NOMO-1 treated with dmso at 0.1 percent for 144 hours (cell line): ENCODE results near the gene WNT5A.

Experiments
- DNase-seq: peaks from one replicate; lab custom pipeline; 2025; ENCODE audit not compliant: unreplicated experiment; lab: John Stamatoyannopoulos, UW

WNT5A gene

GRCh38 chr3:55486857-55487380, at the start of gene WNT5A:
Gene WNT5A (minus strand): TSS chr3:55487306. CDS start chr3:55486985, 321 bp downstream.
- DNase-seq = no peak

- DNase-seq = no peak
Observed at GRCh38 chr3:55534876-55535275, 47.8 kb upstream of the WNT5A start.

GRCh38 chr3:55532806-55533205, 45.7 kb upstream of the WNT5A start:
- no peak for DNase-seq

GRCh38 chr3:55531321-55531720, 44.2 kb upstream of the WNT5A start:
- DNase-seq = no peak

DNA sequence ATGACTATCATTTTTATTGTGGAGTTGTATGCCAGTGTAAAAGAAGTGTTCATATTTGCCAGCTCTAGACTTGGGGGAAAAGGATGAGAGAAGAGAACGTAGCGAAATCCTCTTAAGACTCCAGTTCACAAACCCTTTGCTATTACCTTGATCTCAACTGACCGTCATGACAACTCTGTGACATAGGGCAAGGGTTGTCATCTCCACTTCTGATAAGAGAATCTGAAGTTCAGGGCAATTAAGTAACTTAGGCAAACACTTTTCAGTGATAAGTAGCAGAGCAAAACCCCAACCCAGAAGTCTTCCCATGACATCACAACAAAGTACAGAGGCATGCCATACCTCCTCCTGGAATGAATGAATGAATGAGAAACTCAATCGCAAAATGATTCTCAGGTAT, 40.3 kb upstream of the WNT5A start:
- DNase-seq = no peak

DNA sequence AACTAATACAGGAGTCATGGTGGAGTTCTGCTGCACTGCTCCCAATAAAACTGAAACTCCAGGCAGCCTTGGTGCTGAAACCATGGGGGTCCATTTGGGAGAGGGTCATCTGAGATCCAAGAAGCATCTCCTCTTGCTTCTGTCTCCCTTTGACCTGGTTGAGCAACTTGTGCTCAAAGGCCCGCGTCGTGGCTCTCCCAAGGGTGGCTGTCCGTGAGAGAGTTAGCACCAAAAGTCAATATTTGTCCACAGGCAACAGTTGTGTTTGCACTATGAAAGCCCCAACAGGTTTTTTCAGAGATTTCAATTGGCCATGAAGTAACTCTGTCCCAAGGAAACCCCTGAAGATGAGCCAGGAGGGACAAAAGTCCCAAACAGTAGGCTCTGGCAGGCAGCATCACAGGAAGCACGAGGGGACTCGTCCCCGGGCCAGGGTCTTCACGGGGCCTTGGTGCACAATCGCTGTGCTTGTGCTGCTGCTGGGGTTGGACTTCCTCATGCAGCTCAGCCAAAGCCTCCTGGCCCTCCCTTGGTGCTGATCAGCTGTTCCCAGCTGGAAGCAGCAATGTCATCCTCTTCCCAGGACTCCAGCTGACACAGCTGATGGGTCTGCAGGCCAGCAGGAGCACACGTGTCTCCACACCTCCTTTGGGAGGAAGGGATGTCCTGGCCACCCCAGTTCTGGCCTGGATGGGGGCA, 39.4 kb upstream of the WNT5A start:
- DNase-seq = no peak

DNA sequence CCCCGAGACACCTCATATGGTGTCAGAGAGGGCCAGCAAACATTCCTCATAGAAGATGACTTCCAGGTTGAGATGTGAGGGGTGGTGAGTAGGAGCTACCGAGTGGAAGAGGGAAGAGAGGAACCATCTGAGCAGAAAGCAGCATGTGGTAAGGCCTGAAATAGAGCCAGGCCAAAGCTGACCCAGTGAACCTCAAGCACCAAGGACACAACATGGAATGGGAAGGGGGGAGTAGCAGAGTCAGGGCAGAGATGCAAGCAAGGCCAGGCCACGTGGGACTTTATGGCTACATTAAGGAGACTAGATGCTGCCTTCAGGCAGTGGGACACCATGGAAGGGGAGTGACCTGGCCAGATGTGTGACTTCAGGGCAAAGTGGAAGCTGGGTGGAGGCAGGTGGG, 38.3 kb upstream of the WNT5A start:
- DNase-seq = no peak

DNA sequence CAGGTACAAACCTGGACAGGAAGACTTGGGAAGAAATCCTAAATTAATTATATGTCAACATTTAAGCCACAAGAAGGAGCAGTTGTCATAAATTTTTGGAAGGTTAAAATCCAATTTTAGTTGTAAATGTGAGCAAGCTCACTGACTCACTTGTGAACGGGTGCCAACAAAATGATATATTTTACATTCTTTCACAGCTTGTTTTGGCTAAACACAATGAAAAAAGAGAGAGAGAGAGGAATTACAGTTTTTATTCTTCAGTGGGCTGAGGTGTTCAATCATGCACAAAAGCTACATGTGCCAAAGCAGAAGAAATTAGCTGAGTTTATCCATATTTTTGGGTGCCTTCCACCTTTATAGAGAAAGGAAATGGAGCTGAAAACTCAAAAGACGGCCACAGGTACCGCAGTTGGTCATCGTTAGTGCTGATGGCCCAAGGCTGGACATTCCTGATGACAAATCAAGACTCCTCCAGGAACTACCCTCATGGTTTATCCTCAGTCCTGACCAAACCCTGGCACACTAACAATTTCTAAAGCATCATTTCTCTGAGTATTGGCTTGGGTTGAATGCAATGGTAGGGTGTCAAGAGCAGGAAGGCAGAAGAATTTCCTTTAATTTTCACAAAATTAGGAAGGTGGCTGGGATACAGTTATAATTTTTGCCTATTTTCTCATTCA, 37.6 kb upstream of the WNT5A start:
- no peak for DNase-seq

- no peak for DNase-seq
Observed at GRCh38 chr3:55523471-55523870, 36.4 kb upstream of the WNT5A start.

DNA sequence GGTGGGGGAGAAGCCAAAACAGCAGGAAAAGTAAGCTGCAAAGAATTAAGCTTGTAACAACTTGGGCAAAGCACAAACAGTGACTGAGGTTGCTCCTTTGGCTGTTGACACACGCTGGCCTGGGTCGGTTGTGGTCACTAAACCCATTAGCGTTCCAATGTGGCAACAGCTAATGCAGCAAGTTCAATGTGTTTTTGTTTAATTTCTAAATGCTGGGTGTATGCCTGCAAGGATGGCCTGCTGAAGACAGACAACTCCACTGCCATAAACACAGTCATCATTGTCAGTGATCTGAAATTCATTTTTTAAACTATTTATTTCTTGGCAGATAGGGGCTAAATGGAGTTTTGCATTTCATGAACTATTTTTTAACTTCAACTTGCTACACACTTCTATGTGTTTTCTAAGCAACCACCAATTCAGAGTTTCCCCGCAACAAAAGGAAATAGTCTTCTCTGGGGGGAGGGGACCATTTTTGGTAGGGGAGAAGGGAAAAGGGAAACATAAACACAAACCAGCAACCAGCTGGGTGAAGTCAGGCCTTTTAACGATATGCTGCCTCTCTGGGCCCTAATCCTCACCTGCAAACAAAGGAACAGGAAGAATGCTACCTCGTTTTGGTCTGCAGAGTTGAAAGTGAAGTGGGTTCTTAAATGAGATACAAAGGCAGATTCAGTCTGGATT, 34.8 kb upstream of the WNT5A start:
- DNase-seq = no peak

GRCh38 chr3:55521064-55521737, 34.1 kb upstream of the WNT5A start:
- no peak for DNase-seq

- DNase-seq = no peak
Observed at GRCh38 chr3:55519019-55519418, 31.9 kb upstream of the WNT5A start.

GRCh38 chr3:55518451-55518850, 31.3 kb upstream of the WNT5A start:
- no peak for DNase-seq

DNA sequence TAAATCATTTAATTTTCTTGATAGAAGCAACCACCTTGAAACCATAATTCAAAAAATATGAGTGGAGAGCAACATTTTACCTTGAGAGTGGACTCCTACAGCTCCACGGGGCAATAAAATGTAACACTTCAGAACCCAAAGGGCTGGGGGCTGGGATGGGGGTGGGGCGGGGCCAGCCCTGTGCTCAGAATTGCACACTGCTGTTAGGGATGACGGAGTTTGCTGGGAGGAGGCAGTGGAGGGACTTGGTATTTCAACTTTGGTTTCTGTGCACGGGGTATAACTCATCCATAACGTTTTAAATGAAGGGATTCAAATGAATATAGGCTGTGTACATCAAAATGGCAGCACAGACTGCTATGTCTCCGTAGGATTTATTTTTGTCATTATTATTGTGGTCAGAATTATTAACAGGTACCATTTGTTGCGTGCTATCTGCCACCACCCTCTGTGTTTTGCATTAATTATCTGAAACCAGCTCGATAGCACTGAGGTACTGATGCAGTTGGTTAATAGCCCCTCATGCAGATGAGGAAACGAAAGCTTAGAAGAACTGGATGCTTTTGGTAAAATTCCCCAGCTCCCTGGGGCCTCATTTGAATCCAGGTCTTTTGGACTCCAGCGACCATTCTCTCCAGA, 29.4 kb upstream of the WNT5A start:
- no peak for DNase-seq

GRCh38 chr3:55515550-55516246, 28.6 kb upstream of the WNT5A start:
- no peak for DNase-seq

- no peak for DNase-seq
Observed at GRCh38 chr3:55514962-55515361, 27.9 kb upstream of the WNT5A start.

DNA sequence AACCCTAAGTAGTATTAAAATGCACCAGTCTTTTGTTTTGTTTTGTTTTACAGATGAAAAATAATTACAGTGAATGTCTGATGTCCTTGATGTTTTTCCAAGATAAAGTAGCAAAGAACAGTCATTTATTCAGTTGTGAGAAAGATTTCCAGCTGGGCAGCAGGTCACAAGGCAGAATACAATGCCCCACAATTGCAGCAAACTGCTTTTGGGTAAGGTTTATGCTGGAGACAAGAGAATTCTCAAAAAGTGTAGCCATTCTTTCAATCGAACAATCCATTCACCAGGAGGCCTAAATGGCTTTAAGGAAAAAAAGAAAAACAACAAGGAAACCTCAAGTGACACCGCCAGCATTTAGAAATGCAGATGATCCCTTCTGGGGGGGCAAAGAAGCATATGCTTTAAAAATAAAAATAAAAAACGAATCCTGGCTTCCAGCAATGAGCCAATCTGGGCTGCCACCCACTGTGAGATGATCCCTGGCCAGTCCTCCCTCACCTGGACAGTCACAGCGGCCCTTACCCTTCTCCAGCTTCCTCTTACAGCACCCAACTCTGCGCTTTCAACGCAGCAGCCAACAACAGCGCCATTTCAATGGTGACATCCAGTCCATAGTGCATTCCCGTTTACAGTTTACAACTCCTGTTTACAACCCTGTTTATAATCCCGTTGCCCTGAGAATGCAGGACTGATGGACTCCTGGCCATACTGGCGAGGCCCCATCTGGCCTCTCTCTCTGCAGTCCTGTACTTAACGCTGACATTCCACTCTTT, 25.7 kb upstream of the WNT5A start:
- no peak for DNase-seq

DNA sequence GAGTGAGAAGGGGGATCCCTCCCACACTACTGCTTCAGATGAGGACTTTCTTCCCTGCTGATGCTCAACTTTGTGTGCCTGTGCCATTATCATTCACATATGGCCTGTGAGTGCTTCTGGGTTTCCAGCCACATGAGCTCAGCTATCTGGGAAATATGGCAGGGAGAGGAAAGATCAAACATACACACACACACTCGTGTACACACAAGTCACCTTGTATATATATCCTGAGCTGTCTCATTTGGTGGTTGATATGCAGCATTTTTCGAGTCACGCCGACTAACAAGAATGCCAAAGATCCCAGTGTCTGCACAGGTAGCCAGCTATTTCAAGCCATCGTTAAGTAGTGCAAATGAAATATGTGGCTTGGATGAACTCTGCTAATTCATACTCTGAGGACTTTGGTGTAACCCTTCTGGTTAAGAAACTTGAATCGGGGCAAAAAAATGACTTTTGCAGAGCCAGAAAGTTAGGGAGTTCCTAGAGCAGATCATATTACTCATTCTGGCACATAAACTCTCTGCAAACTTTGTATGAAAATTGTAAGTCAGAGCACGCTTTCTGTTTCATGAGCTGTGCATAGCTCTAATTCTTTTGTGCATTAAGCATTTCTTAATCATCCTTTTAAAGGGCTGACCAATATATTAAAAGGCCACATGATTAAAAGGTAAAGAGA, 24.9 kb upstream of the WNT5A start:
- no peak for DNase-seq

DNA sequence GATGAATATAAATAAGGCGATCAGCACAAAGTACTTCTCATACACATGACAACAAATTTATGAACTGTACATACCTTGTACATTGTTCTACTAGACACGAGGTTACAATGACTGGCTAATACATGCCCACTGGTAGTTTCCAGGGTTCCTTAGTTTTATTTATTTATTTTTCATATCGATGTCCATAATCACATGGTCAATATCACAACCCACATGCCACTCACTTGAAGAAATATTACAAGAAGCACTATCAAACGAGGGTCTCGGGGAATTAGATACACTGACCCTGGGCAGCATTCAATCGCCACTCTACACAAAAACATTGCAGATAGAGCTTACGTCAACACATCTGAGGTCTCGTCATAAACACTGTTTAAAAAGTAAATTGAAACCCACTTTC, 21.2 kb upstream of the WNT5A start:
- DNase-seq = no peak
